Measurements from ENCODE around the gene HSPA4. TPM values are rescaled to one million over a fixed set of nuclear protein-coding genes. Genes with fewer than 3 reads are reported as not detected.
"Not testable (repeated sequence)": the region's sequence is repeated elsewhere in the genome, so short reads cannot be mapped to it uniquely, and the experiment has no call there.

HSPA4 gene
- total and polyA plus RNA-seq, 2 of the 4 experiments (the other 2 are of a cell fraction): 34.9 to 120 TPM

GRCh38 chr5:133036677-133037076 lies 15.1 kb upstream of the HSPA4 start:
- H3K23ac ChIP-seq (ENCODE audit: low read depth, low read length); POLR2A ChIA-PET (ENCODE audit: unreplicated experiment); H3K79me1 ChIP-seq (ENCODE audit: low read depth in 1 of 2, low read length in 2 of 2); H3K14ac ChIP-seq (replicated peaks; ENCODE audit: low read depth, low read length); DNase-seq; intact Hi-C loops (cut with micrococcal nuclease); H4K20me1 ChIP-seq (ENCODE audit: insufficient read depth, low read length); H2AFZ ChIP-seq (replicated peaks; ENCODE audit: low read length, poor library complexity); ATAC-seq (ENCODE audit: low read depth); H4K91ac ChIP-seq (ENCODE audit: insufficient read depth, low read depth, low read length); H3K27me3 ChIP-seq (ENCODE audit: control insufficient read depth, insufficient read depth, low read length); H3K9ac ChIP-seq (ENCODE audit: low read depth, low read length); H4K5ac ChIP-seq (ENCODE audit: low read depth, low read length); H3K9me1 ChIP-seq (ENCODE audit: insufficient read depth, low read length); H3K4ac ChIP-seq (ENCODE audit: low read depth, low read length); H3K4me2 ChIP-seq (ENCODE audit: low read depth, low read length); H3K36me3 ChIP-seq (ENCODE audit: control insufficient read depth, insufficient read depth, low read length); H2BK15ac ChIP-seq (ENCODE audit: low read depth, low read length); H3K56ac ChIP-seq (ENCODE audit: extremely low read depth, insufficient read depth, low read length); BruUV-seq (replicated peaks); H3K4me1 ChIP-seq (ENCODE audit: control insufficient read depth, insufficient read depth, low read length); H3K18ac ChIP-seq (ENCODE audit: low read depth, low read length); H2BK5ac ChIP-seq (ENCODE audit: low read depth, low read length, poor library complexity, severe bottlenecking); H4K8ac ChIP-seq (ENCODE audit: low read depth in 2 of 2, low read length in 2 of 2); dilution Hi-C loops (cut with HindIII; ENCODE audit: low sequenced_read_pairs, unreplicated experiment); CTCF ChIA-PET; H2BK20ac ChIP-seq (ENCODE audit: low read depth, low read length); H2AK5ac ChIP-seq (ENCODE audit: low read depth, low read length); H2AK9ac ChIP-seq (replicated peaks; ENCODE audit: low read depth, low read length, poor library complexity); in situ Hi-C loops (cut with MboI; ENCODE audit: low sequenced_read_pairs); H2BK120ac ChIP-seq (ENCODE audit: low read depth, low read length); H3K9me3 ChIP-seq (ENCODE audit: control insufficient read depth, insufficient read depth, low read length); H3K4me3 ChIP-seq (ENCODE audit: insufficient read depth, low read depth, low read length); H3K27ac ChIP-seq (ENCODE audit: insufficient read depth, low read length): not testable (repeated sequence)
- WGBS, 2 experiments (ENCODE audit: extremely low coverage in 2 of 2, insufficient read length in 1 of 2): no CpG with 5 or more reads among the region's 6 CpGs
